Cardiac muscle cell (in vitro differentiated cells and primary cell): ENCODE results near the gene WDFY4. TPM values are rescaled to one million over a fixed set of nuclear protein-coding genes. Genes with fewer than 3 reads are reported as not detected.

ENCODE experiments used
- DNase-seq, 2 donors: peaks; one replicate each; pipeline versions ENCODE4 v3.0.0 to v3.0.0-alpha.2; 2010 to 2017; ENCODE audit warnings: low read depth in 1 of 2, low spot score in 1 of 2
- H3K27ac ChIP-seq: fragments of 200-600 bp; sonication (generic); 2 replicates; pipeline ENCODE4 v1.5.1; 2016
- H3K27me3 ChIP-seq: fragments of 200-600 bp; sonication (generic); 2 replicates; pipeline ENCODE4 v1.6.0; 2016; ENCODE audit warnings: control low read depth
- H3K36me3 ChIP-seq: fragments of 200-600 bp; sonication (generic); 2 replicates; pipeline ENCODE4 v1.5.1; 2016; ENCODE audit warnings: control low read depth
- H3K4me1 ChIP-seq: fragments of 200-600 bp; sonication (generic); 2 replicates; pipeline ENCODE4 v1.8.1; 2017; ENCODE audit warnings: low read depth, mild to moderate bottlenecking, mixed run types
- H3K4me3 ChIP-seq: fragments of 200-600 bp; sonication (generic); 2 replicates; pipeline ENCODE4 v1.5.1; 2016; ENCODE audit warnings: mild to moderate bottlenecking
- H3K9me3 ChIP-seq: fragments of 200-600 bp; sonication (generic); 2 replicates; pipeline ENCODE4 v1.5.1; 2017; ENCODE audit warnings: low read depth, mild to moderate bottlenecking, control low read depth
- polyA plus RNA-seq: library from polyadenylated mRNA; unstranded; fragments of >200 nt; fragmentation: Nextera tagmentation; extraction: Ambion mirVana; gene quantifications from 2 replicates; pipeline ENCODE4 v1.2.1, GENCODE V29; 2016
- total RNA-seq: library from RNA; depleted of rRNA; stranded (reverse); fragments of >200 nt; gene quantifications from 2 replicates; pipeline ENCODE4 v1.2.3, GENCODE V29; 2016
- TF ChIP-seq, protein P1 (sequence below): IDR thresholded peaks from 2 replicates; pipeline ENCODE4 v1.5.1; 2012; ENCODE audit warnings: low read depth, mild to moderate bottlenecking, low read length

WDFY4 gene
- total and polyA plus RNA-seq, 2 experiments from 2014 or later: not detected

DNA sequence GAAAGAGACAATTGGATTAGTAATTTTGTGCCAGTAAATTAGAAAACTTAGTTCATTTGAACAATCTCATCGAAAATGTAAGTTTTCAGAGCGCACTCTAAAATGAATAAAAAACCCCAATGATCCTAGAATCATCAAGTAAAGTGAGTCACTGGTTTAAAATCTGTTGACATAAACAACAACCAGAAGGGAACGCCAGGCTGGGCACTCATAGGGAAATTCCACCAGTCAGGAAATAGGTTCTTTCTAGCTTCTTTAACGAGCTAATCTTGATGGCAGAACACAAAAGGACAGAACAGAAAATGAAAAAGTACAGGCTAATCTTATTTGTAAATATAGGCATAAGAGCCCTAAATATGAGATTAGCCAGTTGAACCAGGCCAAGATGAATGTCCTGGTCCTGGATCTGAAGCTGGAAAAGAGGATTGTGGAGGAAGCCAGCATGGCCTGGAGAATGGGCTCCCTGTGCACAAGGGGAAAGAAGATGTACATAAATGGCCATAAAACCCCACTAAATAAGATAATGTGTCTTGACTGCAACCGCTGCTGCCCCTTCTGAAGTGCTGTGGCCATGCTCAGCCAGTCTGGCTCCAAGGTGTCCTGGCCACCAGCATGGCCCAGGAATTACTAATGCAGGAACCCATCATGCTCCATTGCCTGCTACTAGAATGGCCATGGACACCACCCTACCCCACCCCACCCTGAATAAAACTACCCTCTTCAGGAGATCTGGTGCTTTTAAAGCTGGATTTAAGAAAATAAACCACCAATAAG, 114.0 kb downstream of the WDFY4 start:
- Histone ChIP-seq H3K4me1 (no peaks in the 10 kb centered on the region), H3K36me3 (no peaks in the 10 kb centered on the region), H3K27ac (no peak overlapping the region), H3K9me3 (no peaks in the 10 kb centered on the region), H3K27me3 (peaks cover 13% of the 10 kb centered on the region), H3K4me3 (no peak overlapping the region)
- TF ChIP-seq, protein P1, sequence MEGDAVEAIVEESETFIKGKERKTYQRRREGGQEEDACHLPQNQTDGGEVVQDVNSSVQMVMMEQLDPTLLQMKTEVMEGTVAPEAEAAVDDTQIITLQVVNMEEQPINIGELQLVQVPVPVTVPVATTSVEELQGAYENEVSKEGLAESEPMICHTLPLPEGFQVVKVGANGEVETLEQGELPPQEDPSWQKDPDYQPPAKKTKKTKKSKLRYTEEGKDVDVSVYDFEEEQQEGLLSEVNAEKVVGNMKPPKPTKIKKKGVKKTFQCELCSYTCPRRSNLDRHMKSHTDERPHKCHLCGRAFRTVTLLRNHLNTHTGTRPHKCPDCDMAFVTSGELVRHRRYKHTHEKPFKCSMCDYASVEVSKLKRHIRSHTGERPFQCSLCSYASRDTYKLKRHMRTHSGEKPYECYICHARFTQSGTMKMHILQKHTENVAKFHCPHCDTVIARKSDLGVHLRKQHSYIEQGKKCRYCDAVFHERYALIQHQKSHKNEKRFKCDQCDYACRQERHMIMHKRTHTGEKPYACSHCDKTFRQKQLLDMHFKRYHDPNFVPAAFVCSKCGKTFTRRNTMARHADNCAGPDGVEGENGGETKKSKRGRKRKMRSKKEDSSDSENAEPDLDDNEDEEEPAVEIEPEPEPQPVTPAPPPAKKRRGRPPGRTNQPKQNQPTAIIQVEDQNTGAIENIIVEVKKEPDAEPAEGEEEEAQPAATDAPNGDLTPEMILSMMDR: no peak
- DNase-seq: no peak

DNA sequence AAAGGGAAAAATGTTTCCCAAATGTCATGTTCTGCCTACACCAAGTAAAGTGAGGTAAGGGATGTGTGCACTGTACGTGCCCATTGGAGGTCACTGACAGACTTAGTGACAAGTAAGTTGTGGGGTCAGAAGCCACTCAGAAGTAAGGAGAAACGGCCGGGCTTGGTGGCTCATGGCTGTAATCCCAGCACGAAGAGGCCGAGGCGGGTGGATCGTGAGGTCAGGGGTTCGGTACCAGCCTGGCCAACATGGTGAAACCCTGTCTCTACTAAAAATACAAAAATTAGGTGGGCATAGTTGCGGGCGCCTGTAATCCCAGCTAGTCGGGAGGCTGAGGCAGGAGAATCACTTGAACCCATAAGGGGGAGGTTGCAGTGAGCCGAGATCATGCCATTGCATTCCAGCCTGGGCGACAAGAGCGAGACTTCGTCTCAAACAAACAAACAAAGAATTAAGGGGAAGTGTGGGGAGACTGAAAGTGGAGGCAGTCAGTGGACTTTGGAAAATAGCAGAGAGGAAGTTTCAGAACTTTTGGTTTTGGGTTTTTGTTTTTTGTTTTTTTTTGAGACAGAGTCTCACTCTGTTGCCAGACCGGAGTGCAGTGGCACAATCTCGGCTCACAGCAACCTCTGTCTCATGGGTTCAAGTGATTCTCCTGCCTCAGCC, 114.8 kb downstream of the WDFY4 start:
- H3K4me1 ChIP-seq: no peaks in the 10 kb centered on the region
- DNase-seq: no peak
- H3K4me3 ChIP-seq: no peak overlapping the region
- H3K27ac ChIP-seq: no peak overlapping the region
- H3K27me3 ChIP-seq: peaks cover 7% of the 10 kb centered on the region
- H3K9me3 ChIP-seq: no peaks in the 10 kb centered on the region
- H3K36me3 ChIP-seq: no peaks in the 10 kb centered on the region
- TF ChIP-seq, protein P1: no peak

DNA sequence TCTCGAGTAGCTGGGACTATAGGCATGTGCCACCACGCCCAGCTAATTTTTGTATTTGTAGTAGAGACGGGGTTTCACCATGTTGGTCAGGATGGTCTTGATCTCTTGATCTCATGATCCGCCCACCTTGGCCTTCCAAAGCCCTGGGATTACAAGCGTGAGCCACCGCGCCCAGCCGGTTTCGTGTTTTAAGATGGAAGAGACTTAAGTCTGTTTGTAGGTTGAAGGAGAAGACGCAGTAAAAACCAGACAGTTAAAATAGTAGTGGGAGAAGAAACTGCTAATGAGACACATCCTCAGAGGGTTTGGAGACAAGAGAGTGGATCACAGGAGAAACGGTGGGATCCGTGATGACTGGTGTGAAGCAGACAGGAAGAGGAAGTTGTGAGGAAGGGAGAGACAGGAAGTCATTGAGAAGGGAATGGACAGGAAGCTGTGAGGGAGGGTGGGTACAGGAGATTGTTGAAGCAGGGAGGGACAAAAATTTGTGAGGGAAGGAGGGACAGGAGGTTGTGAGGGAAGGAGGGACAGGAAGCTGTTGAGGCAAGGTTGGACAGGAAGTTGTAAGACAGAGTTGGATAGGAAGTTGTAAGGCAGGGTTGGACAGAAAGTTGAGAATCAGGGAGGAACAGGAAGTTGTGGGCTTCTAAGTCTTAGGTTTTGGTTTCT, 115.5 kb downstream of the WDFY4 start:
- H3K27ac ChIP-seq: no peak overlapping the region
- H3K36me3 ChIP-seq: no peaks in the 10 kb centered on the region
- no peak overlapping the region for H3K4me3 ChIP-seq
- H3K9me3 ChIP-seq: no peaks in the 10 kb centered on the region
- TF ChIP-seq, protein P1: no peak
- H3K27me3 ChIP-seq: peaks cover under 1% of the 10 kb centered on the region
- DNase-seq: no peak
- H3K4me1 ChIP-seq: no peaks in the 10 kb centered on the region

DNA sequence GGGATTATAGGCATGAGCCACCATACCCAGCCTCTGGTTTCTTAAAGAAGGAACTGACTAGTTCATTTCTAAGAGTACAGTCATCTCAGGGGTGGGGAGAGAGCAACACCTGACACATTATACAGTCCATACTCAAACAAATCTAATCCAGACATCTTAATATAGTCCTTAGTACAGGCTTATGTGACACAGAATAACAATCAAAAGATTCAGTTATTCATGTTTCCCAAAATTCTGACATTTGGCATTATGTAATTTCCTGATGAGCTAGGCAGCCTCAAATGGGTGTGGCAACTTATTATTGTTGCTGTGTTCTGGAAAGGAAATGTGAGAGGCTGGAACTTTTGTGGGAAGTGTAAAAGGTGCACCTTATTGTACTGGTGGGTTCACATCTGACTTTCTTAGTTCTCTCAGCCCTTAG, 116.3 kb downstream of the WDFY4 start:
- DNase-seq: no peak
- TF ChIP-seq, protein P1: no peak
- Histone ChIP-seq H3K36me3 (no peaks in the 10 kb centered on the region), H3K27me3 (no peaks in the 10 kb centered on the region), H3K4me3 (no peak overlapping the region), H3K27ac (no peak overlapping the region), H3K9me3 (no peaks in the 10 kb centered on the region), H3K4me1 (no peaks in the 10 kb centered on the region)

DNA sequence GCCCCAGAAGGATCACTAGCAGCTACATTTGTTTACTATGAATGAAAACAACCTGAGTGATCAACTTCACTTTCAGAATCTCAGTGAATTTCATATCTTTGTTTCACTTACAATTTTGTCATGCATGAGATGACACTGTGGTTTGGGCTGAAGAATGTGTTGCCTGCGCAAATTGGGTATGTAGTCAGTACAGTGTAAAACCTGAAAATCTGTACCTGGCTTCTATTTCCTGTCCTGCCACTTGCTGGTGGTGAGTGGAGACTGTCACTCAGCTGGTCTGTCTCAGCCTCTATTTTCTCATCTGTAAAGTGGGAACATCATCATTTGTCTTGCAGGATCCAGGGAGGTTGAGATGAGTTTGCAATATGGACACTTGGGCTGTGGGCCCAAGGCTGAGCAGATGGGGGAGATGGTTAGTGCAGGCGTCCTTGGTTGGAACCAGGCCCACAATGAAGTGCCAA, 118.0 kb downstream of the WDFY4 start:
- Histone ChIP-seq H3K27ac (no peak overlapping the region), H3K9me3 (no peaks in the 10 kb centered on the region), H3K36me3 (no peaks in the 10 kb centered on the region), H3K27me3 (no peaks in the 10 kb centered on the region), H3K4me1 (no peaks in the 10 kb centered on the region), H3K4me3 (no peak overlapping the region)
- DNase-seq: no peak
- TF ChIP-seq, protein P1: no peak
